Suppressor macrophage treated with lipopolysaccharide for 1 hour (primary cell): ENCODE results near the gene SLC5A2.
"Not testable (repeated sequence)": the region's sequence is repeated elsewhere in the genome, so short reads cannot be mapped to it uniquely, and the experiment has no call there.

Experiments
- DNase-seq, 3 donors: peaks; one replicate each; pipeline ENCODE4 v3.0.0-alpha.2; 2020 to 2022

Gene SLC5A2

GRCh38 chr16:31476303-31477219, 6.4 kb upstream of the SLC5A2 start:
- peak; percentile 68 to 92 (median 79) for DNase-seq

DNA sequence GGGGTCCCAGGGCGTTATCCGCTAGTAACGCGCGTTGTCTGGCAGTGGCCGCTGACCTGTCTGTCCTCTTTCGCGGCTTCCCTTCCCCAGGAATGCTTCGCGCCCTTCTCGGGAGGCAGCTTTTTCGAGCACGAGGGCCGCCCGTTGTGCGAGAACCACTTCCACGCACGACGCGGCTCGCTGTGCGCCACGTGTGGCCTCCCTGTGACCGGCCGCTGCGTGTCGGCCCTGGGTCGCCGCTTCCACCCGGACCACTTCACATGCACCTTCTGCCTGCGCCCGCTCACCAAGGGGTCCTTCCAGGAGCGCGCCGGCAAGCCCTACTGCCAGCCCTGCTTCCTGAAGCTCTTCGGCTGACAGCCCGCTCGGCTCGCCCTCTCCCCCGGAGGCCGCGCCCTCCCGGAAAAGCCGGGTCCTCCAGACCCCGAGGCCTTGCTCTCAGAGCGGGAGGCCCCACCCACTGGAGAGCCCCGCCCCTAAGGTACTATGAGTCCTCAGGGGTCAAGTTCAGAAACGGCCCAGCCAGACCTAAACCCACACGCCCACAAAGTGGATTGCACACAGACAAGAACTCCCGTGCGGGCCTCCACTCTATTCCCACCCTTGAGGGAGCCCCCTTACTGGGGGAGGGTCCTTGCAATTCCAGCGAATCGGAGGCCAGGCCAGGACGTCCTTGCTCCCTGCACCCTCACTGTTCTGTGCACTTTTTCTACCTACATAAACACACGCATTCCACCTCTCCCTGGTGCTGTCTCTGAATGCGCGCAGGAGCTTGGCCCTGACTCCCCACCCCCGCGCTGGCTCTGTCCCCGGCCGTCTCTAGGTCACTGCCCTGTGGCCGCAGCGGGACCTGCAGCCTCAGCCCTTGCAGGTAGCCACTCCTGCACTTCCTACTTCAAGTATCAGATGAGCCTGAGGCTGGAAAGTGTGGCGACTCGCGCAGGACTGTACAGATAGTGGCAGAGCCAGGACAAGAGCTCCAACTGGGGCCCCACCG, 5.4 kb upstream of the SLC5A2 start:
- peak in 2 of 3 donors; percentile 27 to 29 for DNase-seq

- DNase-seq, result no peak
Observed at GRCh38 chr16:31478956-31479355, 4.0 kb upstream of the SLC5A2 start.

DNA sequence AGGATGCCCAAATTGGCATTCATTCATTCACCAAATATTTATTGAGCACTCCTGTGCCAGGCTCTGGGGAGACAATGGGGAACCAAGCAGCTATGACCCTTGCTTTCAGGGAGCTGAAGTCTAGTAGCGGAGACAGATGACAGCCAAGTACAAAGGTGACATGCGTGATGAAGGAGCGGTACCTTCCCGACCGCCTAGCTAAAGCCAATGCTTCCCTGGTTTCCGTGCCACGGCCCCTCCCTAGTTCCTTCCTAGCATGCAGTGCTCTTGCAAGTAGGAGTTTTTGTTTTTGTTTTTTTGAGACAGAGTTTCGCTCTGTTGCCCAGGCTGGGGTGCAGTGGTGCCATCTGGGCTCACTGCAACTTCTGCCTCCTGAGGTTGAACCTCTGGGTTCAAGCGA, 3.2 kb upstream of the SLC5A2 start:
- DNase-seq, result no peak

GRCh38 chr16:31480851-31481536, 1.9 kb upstream of the SLC5A2 start:
- DNase-seq, result peak in 1 of 3 donors; percentile 34

- not testable (repeated sequence) for DNase-seq
Observed at GRCh38 chr16:31484048-31484447, 1.1 kb downstream of the SLC5A2 start.

DNA sequence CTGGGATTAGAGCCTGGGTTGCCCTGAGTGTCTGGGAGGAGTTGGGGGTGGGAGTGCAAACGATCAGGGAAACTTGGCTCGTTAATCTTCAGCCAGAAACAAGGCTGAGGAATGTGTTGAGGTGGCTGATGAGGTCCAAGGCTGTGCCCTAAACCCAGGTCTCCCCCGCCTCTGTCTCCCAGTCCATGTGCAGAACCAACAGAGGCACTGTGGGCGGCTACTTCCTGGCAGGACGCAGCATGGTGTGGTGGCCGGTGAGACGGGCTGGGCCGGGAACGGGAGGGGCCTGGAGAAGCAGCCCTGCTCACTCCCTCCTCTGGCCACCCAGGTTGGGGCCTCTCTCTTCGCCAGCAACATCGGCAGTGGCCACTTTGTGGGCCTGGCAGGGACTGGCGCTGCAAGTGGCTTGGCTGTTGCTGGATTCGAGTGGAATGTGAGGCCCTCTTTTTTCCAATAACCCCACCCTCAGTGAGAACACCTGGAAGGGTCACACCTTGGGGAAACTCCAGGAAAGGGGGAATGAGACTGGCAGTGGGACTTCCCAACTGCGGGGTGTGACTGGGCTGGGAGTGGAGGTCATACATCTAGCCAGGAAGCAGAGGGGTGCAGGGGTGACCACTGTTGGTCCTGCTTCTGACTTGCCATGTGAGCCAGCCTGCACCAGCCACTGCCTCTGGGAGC, 1.7 kb downstream of the SLC5A2 start:
- no peak for DNase-seq

- no peak for DNase-seq
Observed at GRCh38 chr16:31485571-31485970, 2.6 kb downstream of the SLC5A2 start.

DNA sequence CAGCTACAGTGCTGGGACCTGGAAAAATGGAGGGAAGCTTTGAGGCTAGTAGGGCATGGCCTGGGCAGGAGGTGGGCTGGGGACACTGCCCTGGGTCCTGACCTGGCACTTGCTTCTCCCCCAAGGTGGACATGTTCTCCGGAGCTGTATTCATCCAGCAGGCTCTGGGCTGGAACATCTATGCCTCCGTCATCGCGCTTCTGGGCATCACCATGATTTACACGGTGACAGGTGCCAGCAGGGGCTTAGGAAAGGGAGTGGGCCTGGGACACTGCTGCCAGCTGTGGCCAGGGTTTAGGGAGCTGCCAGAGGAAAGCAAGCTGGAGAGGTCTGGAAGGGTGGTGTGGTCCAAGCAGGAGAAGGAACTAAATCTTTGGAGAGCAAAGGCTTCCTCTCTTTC, 3.1 kb downstream of the SLC5A2 start:
- DNase-seq, result no peak

DNA sequence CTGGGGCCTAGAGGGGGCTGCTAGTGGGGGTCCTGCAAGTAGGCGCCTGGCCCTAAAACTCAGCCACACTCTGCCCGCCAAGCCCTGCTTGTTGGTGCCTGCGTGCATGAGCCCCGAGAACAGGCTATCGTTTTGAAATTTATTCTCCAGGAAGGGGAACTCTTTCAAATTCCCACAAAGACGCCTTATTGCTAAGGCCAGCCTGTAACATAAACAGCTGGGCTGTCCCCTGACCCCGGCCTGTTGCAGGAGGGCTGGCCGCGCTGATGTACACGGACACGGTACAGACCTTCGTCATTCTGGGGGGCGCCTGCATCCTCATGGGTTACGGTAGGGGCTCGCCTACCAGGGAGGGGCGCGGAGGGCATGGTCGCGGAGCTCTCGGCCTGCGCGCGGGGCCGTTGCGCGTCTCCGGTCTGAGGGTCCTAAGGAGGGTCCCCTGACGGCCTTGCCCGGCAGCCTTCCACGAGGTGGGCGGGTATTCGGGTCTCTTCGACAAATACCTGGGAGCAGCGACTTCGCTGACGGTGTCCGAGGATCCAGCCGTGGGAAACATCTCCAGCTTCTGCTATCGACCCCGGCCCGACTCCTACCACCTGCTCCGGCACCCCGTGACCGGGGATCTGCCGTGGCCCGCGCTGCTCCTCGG, 4.3 kb downstream of the SLC5A2 start:
- peak; percentile 40 to 53 (median 45) for DNase-seq

- DNase-seq, result peak; percentile 30 to 52 (median 39)
Observed at GRCh38 chr16:31487720-31488467, 5.0 kb downstream of the SLC5A2 start.

DNA sequence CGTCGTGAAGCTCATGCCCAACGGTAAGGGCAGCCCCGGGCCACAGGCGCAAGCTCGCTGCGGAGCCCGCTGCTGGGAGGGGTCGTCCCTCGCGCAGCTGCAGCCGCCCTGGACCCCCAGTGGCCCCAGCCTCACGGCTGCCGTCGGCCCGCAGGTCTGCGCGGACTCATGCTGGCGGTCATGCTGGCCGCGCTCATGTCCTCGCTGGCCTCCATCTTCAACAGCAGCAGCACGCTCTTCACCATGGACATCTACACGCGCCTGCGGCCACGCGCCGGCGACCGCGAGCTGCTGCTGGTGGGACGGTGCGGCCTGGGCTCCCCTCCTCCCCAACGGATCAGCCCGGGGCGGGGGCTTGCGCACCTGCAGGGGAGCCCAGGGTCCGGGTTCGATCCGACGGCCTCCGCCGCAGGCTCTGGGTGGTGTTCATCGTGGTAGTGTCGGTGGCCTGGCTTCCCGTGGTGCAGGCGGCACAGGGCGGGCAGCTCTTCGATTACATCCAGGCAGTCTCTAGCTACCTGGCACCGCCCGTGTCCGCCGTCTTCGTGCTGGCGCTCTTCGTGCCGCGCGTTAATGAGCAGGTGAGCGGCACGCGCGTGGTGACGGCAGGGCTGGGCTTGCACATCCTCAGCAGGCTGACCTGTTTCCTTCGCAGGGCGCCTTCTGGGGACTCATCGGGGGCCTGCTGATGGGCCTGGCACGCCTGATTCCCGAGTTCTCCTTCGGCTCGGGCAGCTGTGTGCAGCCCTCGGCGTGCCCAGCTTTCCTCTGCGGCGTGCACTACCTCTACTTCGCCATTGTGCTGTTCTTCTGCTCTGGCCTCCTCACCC, 5.8 kb downstream of the SLC5A2 start:
- no peak for DNase-seq

DNA sequence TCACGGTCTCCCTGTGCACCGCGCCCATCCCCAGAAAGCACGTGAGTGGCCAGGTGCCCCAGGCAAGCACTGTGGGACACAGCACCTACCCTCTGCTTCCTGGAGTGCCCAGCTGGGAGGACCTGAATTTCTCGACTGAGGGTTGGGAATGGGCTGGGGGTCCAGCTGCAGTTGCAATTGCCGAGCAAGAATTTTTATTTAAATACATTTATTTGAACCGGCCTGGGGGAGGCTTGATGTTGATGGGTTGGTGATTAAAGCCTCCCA, 6.3 kb downstream of the SLC5A2 start:
- DNase-seq, result no peak

- DNase-seq, result no peak
Observed at GRCh38 chr16:31489616-31490584, 7.0 kb downstream of the SLC5A2 start.

DNA sequence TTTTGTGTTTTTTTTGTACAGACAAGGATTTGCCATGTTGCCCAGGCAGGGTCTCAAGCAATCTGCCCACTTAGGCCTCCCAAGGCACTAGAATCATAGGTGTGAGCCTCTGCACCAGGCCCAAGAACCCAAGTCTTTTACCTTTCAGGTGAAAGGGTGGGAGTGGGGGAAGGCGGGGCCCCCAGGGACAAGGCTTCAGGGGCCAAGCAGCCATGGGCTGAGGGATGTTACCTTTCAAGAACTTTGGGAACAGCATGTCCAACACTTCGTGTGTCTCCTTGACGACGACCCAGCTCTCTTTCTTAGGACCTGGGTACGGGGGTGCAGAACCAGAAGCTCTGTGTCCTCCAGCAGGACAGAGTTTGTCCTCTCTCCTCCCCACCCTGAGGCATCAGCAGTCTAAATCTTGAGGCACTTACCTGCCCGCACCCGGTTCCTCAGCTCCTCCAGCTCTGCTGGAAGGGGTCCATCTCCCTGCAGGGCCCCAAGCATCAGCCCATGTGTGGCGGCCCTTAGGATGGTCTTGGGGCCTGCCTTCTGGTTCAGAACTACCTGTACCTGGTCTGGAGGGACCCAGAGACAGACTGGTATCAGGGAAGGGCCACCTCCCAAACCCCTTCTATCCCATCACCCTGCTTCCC, 9.0 kb downstream of the SLC5A2 start:
- DNase-seq, result no peak

DNA sequence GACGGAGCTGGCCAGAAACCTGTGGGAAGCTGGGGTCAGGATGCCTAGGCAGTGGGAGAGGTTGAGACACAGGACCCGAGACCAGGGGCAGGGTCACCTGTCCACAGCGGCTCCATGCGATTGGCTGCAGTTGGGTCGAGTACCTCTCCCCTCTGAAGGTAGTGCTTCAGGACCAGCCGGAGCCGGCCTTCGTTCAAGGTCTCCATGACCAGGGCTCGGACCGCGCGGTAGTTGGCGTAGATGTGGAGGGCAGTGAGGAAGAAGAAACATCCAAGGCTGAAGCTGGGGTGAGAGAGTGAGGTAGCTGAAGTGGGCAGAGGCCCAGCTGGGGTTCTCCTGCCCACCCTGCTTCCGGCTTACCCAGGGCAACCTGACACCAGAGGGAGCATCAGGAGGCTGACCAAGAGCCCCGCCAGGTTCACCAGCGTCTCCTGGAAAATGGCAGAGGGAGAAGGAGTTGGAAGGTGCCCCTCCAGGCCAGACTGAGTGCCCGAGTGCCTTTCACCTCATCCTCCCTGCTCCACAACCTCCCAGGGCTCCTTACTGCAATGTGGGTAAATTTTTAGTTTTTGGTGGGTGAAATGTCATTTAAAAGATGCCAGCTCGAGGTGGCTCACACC, 10.7 kb downstream of the SLC5A2 start:
- no peak for DNase-seq

DNA sequence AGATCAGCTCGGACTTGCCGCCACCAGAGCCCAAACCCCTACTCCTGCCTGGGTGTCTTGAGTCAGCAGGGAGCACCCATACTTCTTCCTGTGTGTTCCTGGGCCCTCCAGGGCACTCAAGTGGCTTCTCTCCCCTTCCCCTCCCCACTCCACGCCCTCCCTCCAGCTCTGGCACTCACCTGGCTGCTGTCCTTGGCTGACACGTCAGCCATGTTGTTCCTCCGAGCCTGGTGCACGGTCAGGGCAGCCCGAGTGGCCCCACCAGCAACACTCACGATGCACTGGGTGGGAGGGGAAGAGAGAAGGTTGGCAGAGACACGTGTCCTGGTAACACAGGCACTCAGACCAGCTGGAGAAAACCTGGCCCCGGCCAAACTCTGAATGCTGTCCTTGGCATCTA, 13.7 kb downstream of the SLC5A2 start:
- DNase-seq, result no peak

DNA sequence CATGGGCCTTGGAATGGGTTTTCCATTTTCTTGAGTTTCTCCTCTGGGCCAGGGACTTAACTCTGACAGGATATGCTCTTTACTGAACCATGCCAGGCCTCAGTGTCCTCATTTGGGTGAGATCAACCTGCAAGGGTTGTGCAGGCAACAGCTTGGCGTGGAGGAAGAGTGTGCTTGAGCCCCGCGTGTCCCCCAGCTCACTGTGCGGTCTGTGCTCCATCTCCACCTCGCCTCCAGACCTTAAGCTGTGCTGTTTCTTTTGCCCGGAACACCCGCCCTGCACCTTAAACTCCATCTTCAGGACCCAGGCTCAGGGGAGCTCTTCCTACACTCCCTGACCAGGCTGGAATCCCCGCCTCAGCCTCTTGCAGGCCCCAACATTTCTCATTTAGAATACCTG, 15.6 kb downstream of the SLC5A2 start:
- DNase-seq, result no peak
